ENCODE data around the gene NELFA.

The NELFA gene

DNA sequence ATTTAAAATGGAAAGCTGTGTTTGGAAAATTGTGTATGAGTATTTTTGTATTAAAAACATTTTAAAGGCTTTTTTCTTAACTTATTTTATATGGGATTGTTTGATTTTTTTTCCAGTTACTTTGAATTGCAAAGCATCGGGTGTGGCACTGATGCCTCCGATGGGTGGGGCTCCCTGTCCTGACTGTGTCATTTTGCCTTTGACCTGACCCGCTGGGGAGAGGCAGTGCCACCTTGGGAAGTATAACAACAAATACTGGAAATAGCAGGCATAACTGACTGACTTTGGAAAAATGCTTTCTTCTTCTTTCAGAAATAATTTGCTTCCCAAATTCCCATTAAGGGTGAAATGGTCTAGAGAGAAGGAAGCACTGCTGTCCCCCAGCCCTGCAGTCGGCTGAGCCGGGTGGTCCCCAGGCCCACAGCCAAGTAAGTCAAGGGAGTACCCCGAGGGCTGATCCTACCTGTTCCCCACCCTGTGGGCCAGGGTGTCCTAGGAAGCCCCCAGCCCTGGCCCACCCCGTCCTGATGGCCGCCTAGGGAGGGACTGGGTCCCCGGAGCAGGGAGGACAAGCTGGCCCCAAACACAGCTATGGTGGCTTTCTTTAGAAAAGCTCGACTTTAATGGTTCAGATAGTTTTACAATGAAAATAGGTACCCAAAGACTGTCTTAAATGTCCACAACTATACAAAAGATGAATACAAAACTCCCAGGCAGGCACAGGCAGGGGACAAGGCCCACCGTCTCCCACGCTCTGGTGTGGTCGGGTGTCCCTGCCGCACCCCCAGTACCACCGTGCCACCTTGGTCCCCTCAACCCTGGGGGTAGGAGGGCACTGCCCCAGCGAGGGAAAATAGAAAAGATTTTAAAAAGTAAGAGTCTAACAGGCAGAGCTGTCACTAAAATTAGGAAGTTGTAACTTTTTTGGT, 26.4 kb downstream of the NELFA start:
- DNase-seq (ENCODE audit: low read depth), result no peak

DNA sequence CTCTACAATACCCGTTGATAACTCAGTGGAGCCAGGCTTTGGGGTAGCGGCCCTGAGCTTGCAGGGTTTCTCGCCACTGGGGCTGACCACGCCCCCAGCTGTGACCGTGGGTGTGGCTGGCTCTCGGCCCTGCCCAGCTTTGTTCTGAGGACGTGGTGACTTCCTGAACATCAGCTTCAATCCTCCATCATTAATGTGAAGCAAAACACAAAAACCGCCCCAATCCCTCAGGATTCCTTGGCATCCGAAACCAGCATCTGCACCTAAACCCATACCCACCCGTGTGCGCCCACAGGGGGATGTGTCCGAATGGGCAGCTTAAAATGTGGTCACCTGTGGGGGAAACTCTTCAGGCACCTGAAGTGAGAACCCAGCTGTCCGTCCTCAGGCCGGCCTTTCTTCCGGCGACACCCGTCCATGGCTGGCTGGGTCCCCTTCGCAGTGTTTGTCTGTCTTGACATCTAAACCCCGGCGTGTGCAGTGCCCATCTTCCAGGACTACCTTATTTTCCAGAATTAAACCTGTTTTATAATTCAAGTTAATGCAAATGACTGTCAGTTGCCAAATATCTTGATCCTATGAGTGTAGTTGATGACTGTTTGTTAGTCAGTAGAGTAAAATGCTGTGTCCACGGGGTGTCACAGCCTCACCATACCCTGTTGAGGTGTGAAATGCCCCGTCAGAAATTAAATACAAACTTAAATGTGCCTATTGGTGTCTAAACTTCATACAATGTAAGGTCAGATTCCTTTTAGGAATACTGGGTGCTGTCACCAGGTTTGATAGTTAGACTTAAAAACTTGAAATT, 27.3 kb downstream of the NELFA start:
- DNase-seq (ENCODE audit: low read depth), result no peak

GRCh38 chr4:1980561-1981041, 28.2 kb downstream of the NELFA start:
- DNase-seq (ENCODE audit: low read depth), result no peak

DNA sequence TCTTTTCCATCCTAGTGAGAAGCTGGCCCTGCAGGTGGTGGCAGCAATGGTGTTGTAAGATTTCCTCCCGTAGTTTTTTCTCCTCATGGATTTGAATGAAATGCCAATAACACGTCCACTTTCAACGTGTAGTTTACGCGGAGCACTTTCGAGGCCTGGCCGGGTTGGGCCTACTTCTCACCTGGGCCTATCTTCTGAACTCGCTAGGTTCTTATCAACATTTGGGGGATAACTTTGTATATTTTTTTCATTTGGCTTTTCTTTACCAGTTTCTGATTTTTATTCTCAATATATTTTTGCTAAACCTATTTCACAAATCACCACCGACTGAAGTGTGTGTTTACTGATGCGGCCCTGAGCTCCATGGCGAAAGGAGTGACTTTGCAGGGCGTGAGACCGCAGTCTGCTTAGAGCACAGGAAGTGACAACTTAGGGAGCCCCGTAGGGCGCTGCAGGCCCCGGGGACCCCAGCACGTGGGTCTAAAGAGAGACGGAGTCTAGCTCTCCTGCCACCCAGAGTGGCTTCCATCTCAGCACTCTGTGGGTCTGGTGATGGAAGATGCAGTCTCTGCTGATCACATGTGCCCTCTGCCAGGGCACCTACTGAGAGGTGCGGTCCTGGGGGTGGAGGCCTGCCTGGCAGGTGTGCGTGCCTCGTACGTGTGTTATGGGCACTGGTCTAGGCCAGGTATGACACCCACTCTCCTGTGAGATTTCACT, 29.1 kb downstream of the NELFA start:
- DNase-seq (ENCODE audit: low read depth), result no peak

GRCh38 chr4:1978741-1979476, 29.9 kb downstream of the NELFA start:
- no peak for DNase-seq (ENCODE audit: low read depth)

- no peak for DNase-seq (ENCODE audit: low read depth)
These were observed 30.5 kb downstream of the NELFA start for GRCh38 chr4:1978226-1978625.

- DNase-seq (ENCODE audit: low read depth), result no peak
These were observed 32.1 kb downstream of the NELFA start for GRCh38 chr4:1976416-1977352.

DNA sequence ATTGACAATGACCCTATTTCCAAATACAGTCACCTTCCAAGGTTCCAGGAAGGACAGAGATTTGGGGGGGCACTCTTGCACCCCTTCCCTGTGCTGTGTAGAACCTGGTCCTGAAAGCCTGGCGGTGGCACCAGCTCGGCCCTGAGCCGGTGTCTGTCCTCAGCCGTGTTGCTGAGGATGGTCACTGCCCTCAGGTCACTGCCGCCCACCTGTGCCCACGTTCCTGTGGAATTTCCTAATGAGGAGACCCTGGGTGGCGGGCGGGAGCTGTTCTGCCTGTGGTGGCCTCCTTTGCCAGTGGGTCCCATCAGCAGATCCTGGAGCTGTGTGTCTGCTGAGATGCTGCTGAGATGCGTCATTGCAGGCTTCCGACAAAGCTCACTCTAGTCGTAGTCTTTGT, 32.9 kb downstream of the NELFA start:
- DNase-seq (ENCODE audit: low read depth), result no peak

DNA sequence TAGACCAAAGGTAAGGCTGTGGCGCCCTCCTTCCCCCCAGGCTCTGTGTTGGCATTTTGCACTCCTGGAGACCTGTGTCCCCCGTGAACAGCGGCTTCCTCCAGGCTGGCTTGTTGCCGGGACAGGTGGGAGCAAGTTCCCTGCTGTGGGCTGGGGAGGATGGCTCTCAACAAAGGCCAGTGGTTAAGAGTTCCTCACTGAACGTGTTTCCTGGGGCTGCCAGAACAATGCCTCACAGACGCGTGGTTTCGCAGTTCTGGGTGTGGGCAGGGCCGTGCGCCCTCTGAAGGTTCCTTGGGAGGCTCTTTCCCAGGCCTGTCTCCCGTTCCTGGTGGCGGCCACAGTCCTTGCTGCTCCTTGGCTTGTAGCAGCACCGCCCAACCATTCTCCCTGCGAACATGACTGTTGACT, 33.4 kb downstream of the NELFA start:
- DNase-seq (ENCODE audit: low read depth), result no peak

DNA sequence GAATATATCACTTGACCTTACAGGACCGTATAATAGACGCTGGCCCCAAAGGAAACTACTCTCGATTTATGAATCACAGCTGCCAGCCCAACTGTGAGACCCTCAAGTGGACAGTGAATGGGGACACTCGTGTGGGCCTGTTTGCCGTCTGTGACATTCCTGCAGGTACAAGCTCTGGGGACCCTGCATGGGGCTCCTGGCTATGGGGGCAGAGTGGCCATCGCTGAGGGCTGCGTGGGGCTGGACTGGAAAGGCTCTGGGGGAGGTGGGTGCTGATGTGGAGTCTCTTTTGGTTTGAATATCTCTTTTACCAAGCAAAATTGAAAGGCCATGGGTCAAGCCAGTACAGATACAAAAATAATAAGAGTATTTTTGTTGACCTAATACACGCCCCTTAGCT, 33.9 kb downstream of the NELFA start:
- no peak for DNase-seq (ENCODE audit: low read depth)

DNA sequence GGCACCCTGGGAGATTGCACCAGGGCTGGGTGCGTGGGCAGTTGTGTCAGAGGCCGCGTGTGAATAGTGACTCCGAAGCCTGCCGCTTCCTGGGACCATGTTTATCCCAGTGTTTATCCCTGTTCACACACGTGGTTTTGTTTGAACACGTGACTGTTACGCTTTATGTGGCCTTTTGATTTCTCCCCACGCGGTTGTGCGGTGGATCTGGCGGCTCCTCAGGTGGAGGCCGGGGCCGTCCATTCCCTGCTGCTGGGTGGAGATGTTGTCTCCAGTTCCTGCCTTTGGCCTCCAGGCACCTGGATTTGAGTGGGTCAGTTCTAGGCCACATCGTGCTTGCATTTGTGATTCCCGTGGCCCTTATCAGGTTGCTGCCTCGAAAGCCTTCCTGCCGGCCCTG, 35.1 kb downstream of the NELFA start:
- DNase-seq (ENCODE audit: low read depth), result no peak

GRCh38 chr4:1973218-1973617, 35.6 kb downstream of the NELFA start:
- no peak for DNase-seq (ENCODE audit: low read depth)

DNA sequence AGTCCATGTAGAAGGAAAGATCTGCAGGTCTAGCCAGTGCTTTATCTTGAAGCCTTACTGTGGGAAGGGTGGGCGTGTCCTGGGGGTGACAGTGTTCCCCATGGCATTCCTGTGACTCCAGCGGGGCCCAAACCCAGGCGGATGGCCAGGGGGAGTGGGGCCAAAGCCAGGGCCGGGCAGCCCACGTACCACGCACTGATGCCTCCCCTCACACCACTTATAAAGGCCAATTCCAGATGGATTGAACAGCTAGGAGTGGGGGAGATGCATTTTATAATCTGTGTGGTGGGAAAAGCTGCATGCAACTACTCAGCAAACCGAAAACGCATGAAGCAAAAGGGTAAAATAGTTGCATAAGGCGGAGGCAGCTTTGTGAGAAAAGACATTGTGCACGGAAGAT, 36.4 kb downstream of the NELFA start:
- no peak for DNase-seq (ENCODE audit: low read depth)

DNA sequence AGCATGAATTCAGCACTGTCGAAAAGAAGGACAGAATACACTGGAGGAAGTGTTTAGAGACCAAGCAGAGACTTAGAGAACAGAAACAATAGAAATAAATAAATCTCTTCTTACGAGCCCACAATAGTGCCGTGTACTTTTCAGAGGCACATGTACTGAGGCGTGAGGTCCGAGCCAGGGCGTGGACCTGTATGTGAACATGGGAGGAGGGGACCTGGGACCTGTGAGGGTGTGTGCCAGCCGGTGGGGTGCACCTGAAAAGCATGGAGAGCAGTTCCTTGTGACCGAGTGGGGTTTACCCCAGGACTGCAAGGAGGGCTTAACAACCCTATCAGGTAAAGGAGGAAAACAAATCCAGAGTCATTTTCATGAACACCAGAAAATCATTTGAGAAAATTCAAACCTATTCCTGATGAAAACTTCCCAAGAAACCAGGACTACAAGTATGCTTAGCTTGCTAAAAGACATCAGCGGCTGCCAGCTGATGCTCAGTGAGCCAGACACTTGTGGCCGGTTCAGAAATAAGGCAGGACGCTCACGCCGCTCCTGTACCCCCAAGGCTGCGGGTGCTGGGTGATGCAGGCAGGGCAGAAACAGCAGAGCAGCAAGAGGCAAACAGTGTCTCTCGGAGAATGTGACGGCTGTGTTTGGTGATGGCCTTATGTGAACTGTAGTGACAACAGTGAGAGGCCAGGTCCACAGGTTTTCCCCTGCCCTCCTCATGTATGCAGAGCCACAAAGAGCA, 37.1 kb downstream of the NELFA start:
- DNase-seq (ENCODE audit: low read depth), result no peak

- no peak for DNase-seq (ENCODE audit: low read depth)
These were observed 37.8 kb downstream of the NELFA start for GRCh38 chr4:1970926-1971325.

DNA sequence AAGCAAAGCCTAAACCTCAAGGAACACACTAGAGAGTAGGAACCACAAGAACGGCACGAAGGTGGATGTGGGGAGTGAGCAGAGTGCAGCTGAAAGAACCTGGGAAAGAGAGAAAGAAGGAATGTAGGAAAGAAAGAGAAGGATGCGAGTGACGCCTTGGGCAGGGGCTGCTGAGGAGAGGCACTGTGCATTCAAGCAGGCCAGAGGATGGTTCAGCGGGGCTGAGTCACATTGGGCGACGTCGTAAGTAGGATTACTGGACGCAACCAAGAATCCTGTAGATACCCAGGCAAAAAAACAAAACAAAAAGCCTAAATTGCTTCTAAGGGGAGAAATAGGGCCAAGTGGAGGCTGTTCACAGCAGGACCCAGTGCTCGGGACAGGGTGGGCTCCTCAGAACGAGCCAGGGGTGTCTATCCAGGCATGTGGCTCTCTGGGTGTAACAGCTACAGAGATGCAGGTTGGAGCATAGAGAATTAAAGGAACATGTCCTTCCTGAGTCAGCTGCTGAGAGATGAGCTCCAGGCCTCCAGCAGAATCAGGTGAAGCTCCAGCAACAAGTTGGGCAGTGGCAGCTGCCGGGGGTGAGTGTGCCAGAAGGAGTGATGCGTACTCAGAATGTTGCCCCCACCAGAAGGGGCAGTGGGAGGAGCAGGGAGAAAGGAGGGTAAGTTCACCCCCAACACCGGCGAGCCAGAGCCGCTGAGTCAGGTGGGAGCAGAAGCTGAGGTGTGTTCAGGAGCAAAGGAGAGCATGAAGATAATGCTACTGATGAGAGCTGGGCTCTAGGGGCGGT, 38.6 kb downstream of the NELFA start:
- DNase-seq (ENCODE audit: low read depth), result no peak

DNA sequence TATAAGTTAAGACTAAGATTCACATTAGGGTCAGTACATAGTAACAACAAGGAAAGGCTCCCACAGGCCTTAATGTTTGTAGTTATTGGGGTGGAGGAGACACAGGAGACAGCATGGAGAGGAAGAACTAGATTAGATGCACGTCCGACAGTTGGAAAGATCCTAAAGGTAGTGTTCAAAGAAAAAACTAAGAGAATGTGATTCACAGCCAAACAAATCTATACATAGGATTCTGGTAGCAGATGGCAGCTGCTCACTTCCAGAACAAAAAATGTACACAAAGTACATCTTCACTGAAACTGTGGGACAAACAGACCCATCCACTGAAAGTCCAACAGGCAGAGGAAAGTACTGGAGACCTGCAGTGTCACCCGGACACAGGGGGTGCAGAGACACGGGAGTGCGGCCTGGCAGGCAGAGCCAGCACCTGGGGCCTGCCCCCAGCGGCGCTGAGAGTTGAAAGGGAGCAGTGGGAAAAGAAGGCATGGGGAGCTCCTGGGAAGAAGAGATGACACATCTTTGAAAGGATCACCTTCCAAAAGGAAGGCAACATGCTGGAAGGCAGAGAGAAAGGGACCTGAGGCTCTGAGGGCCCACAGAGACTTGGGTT, 40.0 kb downstream of the NELFA start:
- no peak for DNase-seq (ENCODE audit: low read depth)

DNA sequence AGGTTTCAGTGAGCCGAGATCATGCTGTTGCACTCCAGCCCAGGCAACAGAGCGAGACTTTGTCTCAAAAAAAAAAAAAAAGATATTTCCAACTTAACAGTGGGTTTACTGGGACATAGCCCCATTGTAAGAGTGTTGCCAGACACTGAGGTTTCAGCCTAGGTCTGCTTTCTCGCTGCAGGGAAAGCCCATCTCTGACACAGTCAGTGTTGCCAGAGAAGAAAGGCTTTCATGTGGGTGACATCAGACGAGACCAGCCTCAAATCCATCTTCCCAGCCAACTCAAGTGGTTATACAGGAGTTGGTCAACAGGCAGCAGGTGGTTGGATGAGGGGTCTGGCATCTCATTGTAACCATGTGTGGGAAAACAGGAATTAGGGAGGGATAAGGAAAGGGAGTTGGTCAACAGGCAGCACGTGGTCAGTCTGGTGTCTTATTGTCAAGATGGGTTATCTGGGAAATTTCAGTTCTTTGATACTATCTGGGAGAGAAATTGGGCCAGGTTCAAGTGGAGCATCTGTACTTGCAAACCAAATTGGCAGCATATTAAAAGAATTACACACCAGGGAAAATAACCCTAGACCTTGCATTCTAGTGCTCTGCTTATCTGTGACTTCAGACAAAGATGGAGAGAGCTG, 41.1 kb downstream of the NELFA start:
- no peak for DNase-seq (ENCODE audit: low read depth)
